OCI-LY7 (cell line): Measurements from ENCODE around the gene ITGB2. TPM values are rescaled to one million over a fixed set of nuclear protein-coding genes. Genes with fewer than 3 reads are reported as not detected.

Experiments used
- BruUV-seq: library from RNA; stranded (reverse); fragments of 400-500 nt; replicated peaks from 2 replicates; lab custom pipeline; 2021; lab: Mats Ljungman, UMichigan
- CTCF ChIA-PET: fragments of 300-600 bp; sonication (Branson Sonifier 250); formaldehyde crosslinking; loops from one replicate; lab custom pipeline; 2022; ENCODE audit warnings: antibody characterized with exemption; ENCODE audit not compliant: unreplicated experiment; lab: Charles Lee
- POLR2A ChIA-PET: fragments of 300-600 bp; sonication (Branson Sonifier 250); formaldehyde crosslinking; loops from one replicate; lab custom pipeline; 2022; ENCODE audit warnings: antibody characterized with exemption; lab: Charles Lee
- DNase-seq: peaks from one replicate; pipeline ENCODE4 v3.0.0-alpha.2; 2015; ENCODE audit warnings: low spot score
- H2AFZ ChIP-seq: fragments of 200-600 bp; sonication (generic), shearing (Covaris generic); 2 replicates; pipeline ENCODE4 v1.6.1; 2014; ENCODE audit warnings: mild to moderate bottlenecking, antibody characterized with exemption, low read length, moderate library complexity
- H3K27ac ChIP-seq: fragments of 200-600 bp; sonication (generic); 2 replicates; pipeline ENCODE4 v1.5.1; 2014; ENCODE audit warnings: mixed run types, low read depth, mild to moderate bottlenecking, moderate library complexity, low read length, inconsistent platforms; ENCODE audit not compliant: poor library complexity, severe bottlenecking
- H3K36me3 ChIP-seq: fragments of 200-600 bp; sonication (generic); 2 replicates; pipeline ENCODE4 v1.6.1; 2014; ENCODE audit warnings: mild to moderate bottlenecking, antibody characterized with exemption, low read length, moderate library complexity, mixed read lengths; ENCODE audit not compliant: insufficient read depth
- H3K4me1 ChIP-seq: fragments of 200-600 bp; sonication (generic); 2 replicates; pipeline ENCODE4 v1.5.1; 2014; ENCODE audit warnings: mild to moderate bottlenecking, low read length; ENCODE audit not compliant: insufficient read depth, poor library complexity, severe bottlenecking
- H3K4me2 ChIP-seq: fragments of 200-600 bp; sonication (generic); 2 replicates; pipeline ENCODE4 v1.6.1; 2014; ENCODE audit warnings: mild to moderate bottlenecking, low read length
- H3K4me3 ChIP-seq: fragments of 200-600 bp; sonication (generic); 2 replicates; pipeline ENCODE4 v1.5.1; 2014; ENCODE audit warnings: mild to moderate bottlenecking, low read depth, low read length; ENCODE audit not compliant: poor library complexity, severe bottlenecking
- H3K79me2 ChIP-seq: fragments of 200-600 bp; sonication (generic); 2 replicates; pipeline ENCODE4 v1.6.1; 2016; ENCODE audit warnings: low read depth, mild to moderate bottlenecking, low read length, moderate library complexity, mixed read lengths; ENCODE audit not compliant: insufficient read depth
- H3K9me2 ChIP-seq: fragments of 200-600 bp; sonication (generic); 2 replicates; pipeline ENCODE4 v1.6.1; 2016; ENCODE audit warnings: mild to moderate bottlenecking, low read length, mixed read lengths; ENCODE audit not compliant: insufficient read depth
- H3K9me3 ChIP-seq: fragments of 200-600 bp; sonication (generic); 2 replicates; pipeline ENCODE4 v1.6.1; 2014; ENCODE audit warnings: mild to moderate bottlenecking, mixed run types, low read length, mixed read lengths
- H4K20me1 ChIP-seq: fragments of 200-600 bp; sonication (generic); 2 replicates; pipeline ENCODE4 v1.6.1; 2014; ENCODE audit warnings: mild to moderate bottlenecking, antibody characterized with exemption, low read length, moderate library complexity, mixed read lengths; ENCODE audit not compliant: insufficient read depth
- CTCF ChIP-seq: fragments of 200-600 bp; sonication (generic); conservative IDR thresholded peaks from 2 replicates; pipeline ENCODE4 v1.5.1; 2014; ENCODE audit warnings: mild to moderate bottlenecking, antibody characterized with exemption, low read length, moderate library complexity, mixed read lengths
- EZH2phosphoT487 ChIP-seq: fragments of 200-600 bp; sonication (generic); IDR thresholded peaks from 2 replicates; pipeline ENCODE4 v1.6.1; 2018; ENCODE audit warnings: low read depth, borderline replicate concordance, mild to moderate bottlenecking, mixed run types, antibody characterized with exemption, low read length, moderate library complexity, mixed read lengths
- intact Hi-C: fragments of 100-400 bp; cut with micrococcal nuclease; formaldehyde crosslinking; loops from one replicate; pipeline ENCODE4 v1.10.0; 2022; ENCODE audit not compliant: unreplicated experiment
- total RNA-seq, 2 experiments: library from RNA; depleted of rRNA in 1 of 2; stranded (reverse); fragments of >200 nt in 1 of 2; shearing (Covaris generic) in 1 of 2; gene quantifications; 2 replicates each; pipeline ENCODE4 v1.2.3, GENCODE V29; 2014 to 2022

The ITGB2 gene
- total RNA-seq, 2 experiments from 2014 or later: 11.6 to 78.9 TPM

GRCh38 chr21:44888581-44889550, 31.8 kb downstream of the ITGB2 start:
- Histone ChIP-seq H3K36me3 (no peaks in the 10 kb centered on the region), H3K79me2 (no peaks in the 10 kb centered on the region), H3K4me3 (no peak overlapping the region), H4K20me1 (no peaks in the 10 kb centered on the region), H3K4me1 (no peaks in the 10 kb centered on the region), H2AFZ (no peak overlapping the region), H3K27ac (no peak overlapping the region), H3K4me2 (no peak overlapping the region), H3K9me3 (no peaks in the 10 kb centered on the region), H3K9me2 (no peaks in the 10 kb centered on the region)
- no TSS peak for BruUV-seq
- DNase-seq: no peak
- intact Hi-C loops: no loop called here
- POLR2A ChIA-PET: no interaction called here
- CTCF ChIA-PET: no interaction called here
- TF ChIP-seq EZH2phosphoT487 (no peak), CTCF (no peak)

- BruUV-seq: no TSS peak
Measured at GRCh38 chr21:44887807-44888580, 32.7 kb downstream of the ITGB2 start.

More at GRCh38 chr21:44887807-44888580, 32.7 kb downstream of the ITGB2 start:
- H3K4me2 ChIP-seq: no peak overlapping the region
- no peak for DNase-seq
- H2AFZ ChIP-seq: no peak overlapping the region
- no peak overlapping the region for H3K4me3 ChIP-seq
- no peaks in the 10 kb centered on the region for H3K9me2 ChIP-seq
- H3K36me3 ChIP-seq: no peaks in the 10 kb centered on the region
- no peaks in the 10 kb centered on the region for H3K9me3 ChIP-seq
- H3K27ac ChIP-seq: no peak overlapping the region
- no peaks in the 10 kb centered on the region for H4K20me1 ChIP-seq
- CTCF ChIA-PET: no interaction called here
- intact Hi-C loops: no loop called here
- no peaks in the 10 kb centered on the region for H3K79me2 ChIP-seq
- POLR2A ChIA-PET: no interaction called here
- H3K4me1 ChIP-seq: no peaks in the 10 kb centered on the region
- TF ChIP-seq EZH2phosphoT487 (no peak), CTCF (no peak)
